Fibroblast of the conjunctiva (primary cell): ENCODE measurements around the gene STARD7.

Source experiments
- DNase-seq: peaks from one replicate; pipeline ENCODE4 v3.0.0-alpha.2; 2010; ENCODE audit warnings: low read depth

The STARD7 gene

GRCh38 chr2:96197546-96198255 is 10.9 kb downstream of the STARD7 start:
- no peak for DNase-seq

GRCh38 chr2:96195410-96196066 is 13.1 kb downstream of the STARD7 start:
- DNase-seq: no peak

- DNase-seq: no peak
Observed at GRCh38 chr2:96191937-96192670, 16.5 kb downstream of the STARD7 start.

GRCh38 chr2:96188821-96189526 is 19.7 kb downstream of the STARD7 start:
- no peak for DNase-seq

- DNase-seq: no peak
Observed at GRCh38 chr2:96186562-96186961, 22.1 kb downstream of the STARD7 start.

- no peak for DNase-seq
Observed at GRCh38 chr2:96185516-96185915, 23.1 kb downstream of the STARD7 start.

GRCh38 chr2:96184989-96185388 is 23.6 kb downstream of the STARD7 start:
- DNase-seq: no peak

GRCh38 chr2:96184188-96184587 is 24.4 kb downstream of the STARD7 start:
- no peak for DNase-seq

- DNase-seq: no peak
Observed at GRCh38 chr2:96181529-96181928, 27.1 kb downstream of the STARD7 start.

- DNase-seq: no peak
Observed at GRCh38 chr2:96180521-96180920, 28.1 kb downstream of the STARD7 start.

- DNase-seq: no peak
Observed at GRCh38 chr2:96180002-96180401, 28.6 kb downstream of the STARD7 start.

GRCh38 chr2:96176661-96177060 is 32.0 kb downstream of the STARD7 start:
- no peak for DNase-seq

GRCh38 chr2:96175951-96176350 is 32.7 kb downstream of the STARD7 start:
- no peak for DNase-seq

- peak; percentile 27 for DNase-seq
Observed at GRCh38 chr2:96174251-96175144, 34.1 kb downstream of the STARD7 start.

GRCh38 chr2:96171831-96172230 is 36.8 kb downstream of the STARD7 start:
- no peak for DNase-seq

GRCh38 chr2:96170626-96171025 is 38.0 kb downstream of the STARD7 start:
- no peak for DNase-seq

GRCh38 chr2:96169868-96170507 is 38.6 kb downstream of the STARD7 start:
- DNase-seq: no peak

GRCh38 chr2:96167407-96168013 is 41.1 kb downstream of the STARD7 start:
- no peak for DNase-seq

GRCh38 chr2:96164459-96165184 is 44.0 kb downstream of the STARD7 start:
- DNase-seq: no peak
